Peyer's patch (tissue), 4 donors: Measurements from ENCODE around the gene PDE4D.
A peak's percentile ranks its signal among the peaks of the same experiment; 100 is the strongest.

Source experiments
- POLR2A ChIP-seq, 2 donors: fragments of 450-650 bp; IDR thresholded peaks; one replicate each; pipeline ENCODE4 v1.5.1; 2017; ENCODE audit warnings: antibody characterized with exemption in 2 of 2, mild to moderate bottlenecking in 2 of 2, moderate library complexity in 2 of 2
- TF ChIP-seq, protein P1 (sequence below), 6 experiments: fragments of 450-650 bp in 4 of 6; fragments of 200-600 bp in 2 of 6; sonication (generic) in 1 of 6; IDR thresholded peaks; one replicate each; pipeline ENCODE4 v1.5.1; 2017 to 2019; ENCODE audit warnings: antibody characterized with exemption in 6 of 6, mild to moderate bottlenecking in 3 of 6, moderate library complexity in 1 of 6

DNA sequence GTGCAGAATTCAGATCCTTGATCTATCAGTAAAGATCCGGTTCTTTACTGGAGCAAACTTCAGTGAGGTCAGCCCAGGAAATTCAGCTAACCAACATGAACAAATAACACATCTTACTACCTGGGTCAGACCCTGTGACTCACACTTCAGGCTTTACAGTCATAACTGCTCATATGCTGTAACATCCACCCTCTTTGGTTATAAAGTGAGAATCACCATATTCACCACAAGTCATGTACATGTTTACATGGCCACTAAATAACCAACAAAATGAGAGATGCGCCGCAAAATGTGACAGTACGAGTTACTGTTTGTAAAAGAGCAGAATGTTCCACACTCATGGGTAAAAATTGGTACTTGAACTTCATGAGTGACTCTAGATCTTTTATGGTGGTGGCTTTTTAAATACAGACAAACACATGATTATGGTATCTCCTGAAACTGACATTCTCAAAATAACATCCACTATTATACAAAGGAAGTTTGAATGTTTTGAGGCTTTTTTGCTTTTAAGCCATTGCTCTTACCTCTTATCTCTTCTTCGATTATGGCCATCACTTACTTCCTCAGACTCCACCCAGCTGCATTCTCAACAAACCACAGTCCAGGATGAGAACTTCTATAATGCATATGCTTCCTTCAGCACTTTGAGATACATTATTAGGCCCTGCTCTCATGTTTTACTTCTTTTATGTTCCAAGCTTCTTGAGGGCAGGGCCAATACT lies 794.1 kb downstream of the PDE4D start:
- TF ChIP-seq, protein P1, sequence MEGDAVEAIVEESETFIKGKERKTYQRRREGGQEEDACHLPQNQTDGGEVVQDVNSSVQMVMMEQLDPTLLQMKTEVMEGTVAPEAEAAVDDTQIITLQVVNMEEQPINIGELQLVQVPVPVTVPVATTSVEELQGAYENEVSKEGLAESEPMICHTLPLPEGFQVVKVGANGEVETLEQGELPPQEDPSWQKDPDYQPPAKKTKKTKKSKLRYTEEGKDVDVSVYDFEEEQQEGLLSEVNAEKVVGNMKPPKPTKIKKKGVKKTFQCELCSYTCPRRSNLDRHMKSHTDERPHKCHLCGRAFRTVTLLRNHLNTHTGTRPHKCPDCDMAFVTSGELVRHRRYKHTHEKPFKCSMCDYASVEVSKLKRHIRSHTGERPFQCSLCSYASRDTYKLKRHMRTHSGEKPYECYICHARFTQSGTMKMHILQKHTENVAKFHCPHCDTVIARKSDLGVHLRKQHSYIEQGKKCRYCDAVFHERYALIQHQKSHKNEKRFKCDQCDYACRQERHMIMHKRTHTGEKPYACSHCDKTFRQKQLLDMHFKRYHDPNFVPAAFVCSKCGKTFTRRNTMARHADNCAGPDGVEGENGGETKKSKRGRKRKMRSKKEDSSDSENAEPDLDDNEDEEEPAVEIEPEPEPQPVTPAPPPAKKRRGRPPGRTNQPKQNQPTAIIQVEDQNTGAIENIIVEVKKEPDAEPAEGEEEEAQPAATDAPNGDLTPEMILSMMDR (IDR thresholded peaks at IDR 0.05), result no peak
- peak in 1 of 2 donors; percentile 30 for TF ChIP-seq POLR2A (IDR thresholded peaks at IDR 0.05)
